IPS DF 4.7 (cell line): ENCODE results near the gene RRP7A.
"Not testable (repeated sequence)": the region's sequence is repeated elsewhere in the genome, so short reads cannot be mapped to it uniquely, and the experiment has no call there.

ENCODE experiments used
- DNase-seq: peaks from one replicate; pipeline ENCODE4 v3.0.0-alpha.2; 2013; ENCODE audit warnings: low spot score; ENCODE audit errors: extremely low read depth

Gene RRP7A

DNA sequence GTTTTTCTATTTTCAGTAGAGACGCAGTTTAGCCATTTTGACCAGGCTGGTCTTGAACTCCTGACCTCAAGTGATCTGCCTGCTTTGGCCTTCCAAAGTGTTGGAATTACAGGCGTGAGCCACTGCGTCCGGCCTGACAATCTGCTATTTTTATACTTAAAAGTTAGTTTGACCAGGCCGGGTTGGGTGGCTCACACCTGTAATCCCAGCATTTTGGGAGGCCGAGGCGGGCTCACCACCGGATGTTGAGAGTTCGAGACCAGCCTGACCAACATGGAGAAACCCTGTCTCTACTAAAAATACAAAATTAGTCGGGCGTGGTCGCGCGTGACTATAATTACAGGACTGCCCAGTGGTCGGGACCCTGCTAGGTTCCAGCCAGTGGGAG is 19.8 kb downstream of the RRP7A start:
- DNase-seq: not testable (repeated sequence)

DNA sequence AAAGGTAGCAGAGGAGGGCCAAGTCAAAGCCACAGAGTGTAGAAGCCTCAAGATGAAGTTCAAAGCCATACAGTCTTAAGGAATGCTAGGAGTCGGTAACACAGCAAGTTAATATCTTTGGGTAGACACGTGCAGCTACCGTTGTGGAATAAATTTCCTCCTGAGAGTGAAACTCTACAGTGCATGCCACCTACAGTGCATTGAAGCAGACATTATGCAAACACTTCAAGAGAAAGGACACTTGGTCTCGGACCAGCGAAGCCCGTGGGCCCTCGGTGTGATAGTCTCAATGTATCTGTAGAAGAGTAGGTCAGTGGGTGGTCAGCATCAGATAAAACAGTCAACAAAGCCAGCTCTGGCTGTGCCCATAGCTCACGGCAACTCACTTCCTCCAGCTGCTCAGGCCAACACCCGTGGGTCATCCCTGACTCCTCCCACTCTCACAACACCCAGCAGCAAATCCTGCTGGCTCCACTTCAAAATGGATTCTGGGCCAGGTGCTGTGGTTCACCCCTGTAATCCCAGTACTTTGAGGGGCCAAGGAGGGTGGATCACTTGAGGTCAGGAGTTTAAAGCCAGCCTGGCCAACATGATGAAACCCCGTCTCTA is 24.0 kb downstream of the RRP7A start:
- DNase-seq: not testable (repeated sequence)

DNA sequence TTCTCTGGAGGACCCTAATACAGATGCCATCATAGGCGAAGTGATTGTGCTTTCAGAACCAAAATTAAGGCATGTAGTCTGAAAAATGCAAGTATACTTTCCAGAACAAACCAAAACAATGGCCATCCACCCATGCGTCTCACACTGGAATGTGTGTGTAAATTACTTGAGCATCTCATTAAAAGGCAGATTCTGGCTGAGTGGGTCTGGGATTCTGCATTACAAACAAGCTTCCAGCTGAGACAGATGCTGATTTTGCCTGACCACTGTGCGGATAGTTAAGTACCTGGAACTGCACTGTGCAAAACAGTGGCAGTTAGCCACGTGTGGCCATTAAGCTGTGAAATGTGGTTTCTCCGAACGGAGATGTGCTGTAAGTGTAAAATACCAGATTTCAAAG is 26.2 kb downstream of the RRP7A start:
- DNase-seq: no peak

DNA sequence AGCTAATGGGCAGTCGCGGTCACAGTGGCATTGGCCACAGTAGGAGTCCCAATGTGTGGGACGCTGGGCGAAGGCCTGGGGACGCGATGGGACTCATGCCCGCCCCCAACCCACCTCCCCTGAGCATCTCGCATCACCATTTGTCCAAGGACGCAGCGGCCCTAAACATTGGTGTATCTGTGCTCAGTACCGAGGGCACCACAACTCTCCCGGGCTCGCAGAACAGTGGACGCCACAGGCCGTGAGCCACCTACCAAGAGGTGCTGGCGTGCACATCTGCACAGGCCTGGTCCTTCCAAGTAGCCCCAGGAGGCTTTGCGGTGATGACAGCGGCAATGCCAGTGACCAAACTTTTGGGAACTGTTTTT is 27.3 kb downstream of the RRP7A start:
- no peak for DNase-seq

DNA sequence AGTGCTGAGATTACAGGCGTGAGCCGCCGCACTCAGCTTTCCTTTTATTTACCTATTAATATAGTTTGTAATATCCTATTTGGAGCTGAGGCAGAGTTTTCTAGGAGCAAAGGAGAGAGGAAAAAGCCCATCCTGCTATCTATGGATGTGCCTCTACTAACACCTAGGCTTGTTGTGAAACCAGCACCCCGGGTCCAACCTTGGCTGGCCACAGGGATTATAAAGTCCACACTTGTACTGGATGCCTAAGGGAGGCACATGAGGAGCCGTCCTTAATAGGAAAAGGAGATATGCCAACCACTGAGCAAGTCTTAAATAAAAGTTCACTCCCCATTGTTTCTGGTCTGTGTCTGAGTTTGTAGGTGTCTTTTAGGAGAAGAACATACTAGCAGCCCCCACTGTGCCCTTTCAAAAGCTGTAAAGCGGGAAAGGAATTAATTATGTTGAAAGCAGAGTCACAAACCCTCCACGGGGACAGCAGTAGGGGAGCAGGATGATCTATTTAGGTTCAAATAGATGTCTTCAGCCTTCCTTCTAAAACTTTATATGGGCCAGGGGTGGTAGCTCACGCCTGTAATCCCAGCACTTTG is 29.3 kb downstream of the RRP7A start:
- DNase-seq: no peak

DNA sequence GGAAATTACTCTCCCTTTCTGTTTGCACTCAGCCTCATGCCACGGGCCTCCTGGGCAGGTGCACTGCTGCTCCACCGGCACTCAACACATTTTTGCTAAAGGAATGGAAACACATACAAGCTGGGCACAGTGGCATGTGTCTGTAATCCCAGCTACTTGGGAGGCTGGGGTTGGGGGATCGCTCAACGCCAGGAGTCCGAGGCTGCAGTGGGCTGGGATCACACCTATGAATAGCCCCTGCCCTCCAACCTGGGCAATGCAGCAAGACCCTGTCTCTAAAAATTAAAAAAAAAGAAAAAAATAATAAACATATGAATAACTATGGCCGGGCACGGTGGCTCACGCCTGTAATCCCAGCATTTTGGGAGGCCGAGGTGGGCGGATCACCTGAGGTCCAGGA is 30.6 kb downstream of the RRP7A start:
- DNase-seq: no peak

DNA sequence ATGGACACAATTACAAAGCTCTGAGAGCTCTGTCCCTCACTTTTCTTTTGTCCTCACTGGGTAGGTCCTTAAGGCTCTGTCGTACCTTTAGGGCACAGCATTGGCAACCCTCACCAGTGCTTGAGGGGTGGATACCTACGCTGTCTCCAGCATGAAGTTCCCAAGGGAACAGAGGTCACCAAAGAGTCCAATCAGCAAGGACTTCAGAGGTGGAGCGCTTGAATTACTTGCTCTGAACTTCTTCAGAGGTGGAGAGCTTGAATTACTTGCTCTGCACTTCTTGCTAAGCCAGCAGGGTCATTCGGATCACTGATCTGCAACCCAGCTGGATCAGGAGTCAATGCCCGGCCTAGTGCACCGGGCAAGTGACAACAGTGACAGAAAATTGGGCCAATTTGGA is 35.1 kb downstream of the RRP7A start:
- no peak for DNase-seq

DNA sequence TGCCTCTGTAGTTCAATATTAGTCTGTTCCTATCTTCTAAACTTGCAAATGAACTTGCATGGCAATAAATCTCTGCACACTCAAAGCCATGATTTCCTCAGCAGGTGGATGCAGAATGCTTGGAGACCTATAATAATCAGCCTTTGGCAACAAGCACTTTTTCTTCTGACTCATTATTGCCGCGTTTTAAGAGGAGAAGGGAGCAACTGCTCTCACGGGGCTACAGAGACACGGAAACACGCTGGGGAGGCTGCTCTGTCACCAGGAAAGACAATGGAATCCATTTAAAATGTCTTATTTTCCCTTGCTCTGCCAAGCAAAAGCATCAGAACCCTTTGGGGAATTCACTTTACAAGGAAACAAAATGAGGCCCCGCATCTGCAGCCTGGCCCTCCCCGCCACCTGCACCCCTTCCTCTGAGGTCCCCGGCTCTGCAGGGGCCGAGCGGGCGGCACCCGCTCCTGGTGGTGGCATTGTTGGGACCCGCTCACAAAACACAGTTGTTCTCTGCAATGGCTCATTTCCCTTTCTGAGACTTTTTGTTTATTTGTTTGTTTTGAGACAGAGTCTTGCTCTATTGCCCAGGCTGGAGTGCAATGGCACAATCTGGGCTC is 35.9 kb downstream of the RRP7A start:
- not testable (repeated sequence) for DNase-seq

DNA sequence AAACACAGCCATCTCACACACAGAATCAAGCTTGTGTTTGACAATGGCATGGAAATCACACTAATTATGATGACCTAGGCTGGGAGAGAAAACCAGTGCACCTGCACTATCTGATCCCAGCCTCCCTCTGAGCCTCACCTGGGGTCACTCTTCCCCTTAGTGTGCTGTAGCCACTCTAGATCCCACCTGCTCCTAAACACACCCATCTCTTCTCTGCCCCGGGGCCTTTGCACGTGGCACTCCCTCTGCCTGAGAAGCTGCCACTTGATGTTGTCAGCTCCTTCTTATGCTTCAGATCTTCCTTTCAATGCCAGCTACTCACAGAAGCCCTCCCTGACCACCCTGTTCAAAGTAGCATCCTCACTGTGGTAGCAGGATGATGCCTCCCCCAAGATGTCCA is 44.5 kb downstream of the RRP7A start:
- no peak for DNase-seq

DNA sequence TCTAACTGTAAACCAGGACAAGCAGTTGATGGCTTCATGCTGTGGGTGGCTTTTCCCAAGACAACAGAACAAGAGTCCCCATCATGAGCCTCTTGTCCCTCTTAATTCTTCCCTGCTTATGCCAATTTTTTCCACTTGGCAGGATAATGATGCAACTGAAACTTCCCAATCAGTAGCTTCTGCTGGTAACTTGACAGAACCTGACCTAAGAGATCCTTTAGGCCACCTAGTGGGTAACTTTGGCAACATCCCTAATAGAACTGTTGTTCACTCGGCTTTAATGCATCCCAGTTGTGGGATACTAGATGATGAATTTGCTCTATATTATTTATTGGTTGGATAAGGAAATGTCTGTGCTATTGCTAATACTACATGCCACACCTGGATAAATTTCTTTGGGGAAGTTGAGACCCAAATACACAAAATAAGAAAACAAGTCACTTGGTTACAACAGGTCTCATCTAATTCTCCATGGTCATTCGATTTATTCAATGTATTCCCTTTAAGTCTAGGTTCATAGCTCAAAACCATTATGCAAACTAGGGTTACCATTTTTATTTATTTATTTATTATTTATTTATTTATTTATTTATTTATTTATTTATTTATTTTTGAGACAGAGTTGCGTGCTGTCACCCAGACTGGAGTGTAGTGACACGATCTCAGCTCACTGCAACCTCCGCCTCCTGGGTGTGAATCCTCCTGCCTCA is 46.0 kb downstream of the RRP7A start:
- peak; percentile 46 for DNase-seq

DNA sequence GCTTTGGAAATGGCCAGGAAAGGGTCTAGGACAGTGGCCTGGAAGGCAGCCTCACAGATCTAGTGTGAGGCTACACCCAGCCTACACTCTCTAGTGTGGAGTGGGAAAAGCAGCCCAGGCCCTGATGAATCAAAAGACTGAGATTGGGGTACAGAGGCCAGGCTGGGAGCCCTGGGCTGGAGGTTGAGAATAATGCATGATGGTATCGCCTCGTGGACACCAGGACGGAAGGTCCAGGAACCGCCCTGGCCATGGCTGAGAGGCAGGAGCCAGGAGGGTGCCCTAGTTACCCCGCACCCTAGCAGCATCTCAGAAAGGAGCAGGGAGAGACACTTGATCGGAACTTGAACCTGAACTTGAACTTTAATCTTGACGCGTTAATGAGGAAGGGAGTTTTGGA is 46.9 kb downstream of the RRP7A start:
- no peak for DNase-seq

DNA sequence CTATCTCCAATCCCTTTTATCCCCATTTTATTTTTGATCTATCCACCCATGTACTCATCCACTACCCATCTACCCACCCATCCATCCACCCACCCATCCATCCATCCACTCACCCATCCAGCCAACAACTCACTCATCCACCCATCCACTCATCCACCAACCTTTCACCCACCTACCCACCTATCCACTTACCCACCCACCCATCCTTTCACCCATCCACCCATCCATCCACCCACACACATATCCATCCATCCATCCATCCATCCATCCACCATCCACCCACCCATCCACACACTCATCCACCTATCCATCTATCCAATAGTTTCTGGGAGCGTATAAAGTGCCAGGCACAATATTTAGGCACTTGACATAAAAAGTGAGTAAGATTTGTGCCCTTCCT is 48.2 kb downstream of the RRP7A start:
- DNase-seq: no peak

DNA sequence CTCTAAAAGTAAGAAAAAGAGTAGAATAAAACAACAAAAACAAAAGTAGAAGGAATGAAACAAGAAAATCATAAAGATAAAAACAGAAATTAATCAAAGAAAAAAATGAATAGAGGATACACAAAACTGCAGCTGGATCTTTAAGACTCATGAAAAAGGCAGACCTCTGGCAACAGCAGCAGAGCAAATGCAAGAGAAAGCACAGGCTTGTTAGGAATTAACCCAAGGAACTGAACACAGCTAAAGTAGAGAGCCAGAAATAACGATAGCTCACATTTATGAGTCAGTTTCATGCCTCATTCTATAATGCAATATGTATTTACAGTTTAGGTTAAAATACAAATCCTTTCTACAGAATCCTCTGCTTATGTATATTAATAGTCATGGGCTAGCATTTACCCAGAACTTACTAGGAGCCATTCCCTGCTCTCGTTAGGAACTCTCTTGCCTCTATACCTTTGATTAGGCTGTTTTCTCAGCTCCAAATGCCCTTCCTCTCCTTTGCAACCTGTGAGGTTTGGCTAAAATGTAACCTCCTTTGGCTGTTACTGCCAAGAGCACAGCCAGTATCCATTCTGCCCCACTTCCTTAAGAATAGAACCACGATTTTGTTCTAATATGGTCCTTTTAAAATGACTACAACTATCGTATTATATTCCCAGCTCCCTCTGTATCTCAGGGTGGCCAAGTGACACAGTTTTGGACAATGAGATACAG is 49.1 kb downstream of the RRP7A start:
- no peak for DNase-seq

DNA sequence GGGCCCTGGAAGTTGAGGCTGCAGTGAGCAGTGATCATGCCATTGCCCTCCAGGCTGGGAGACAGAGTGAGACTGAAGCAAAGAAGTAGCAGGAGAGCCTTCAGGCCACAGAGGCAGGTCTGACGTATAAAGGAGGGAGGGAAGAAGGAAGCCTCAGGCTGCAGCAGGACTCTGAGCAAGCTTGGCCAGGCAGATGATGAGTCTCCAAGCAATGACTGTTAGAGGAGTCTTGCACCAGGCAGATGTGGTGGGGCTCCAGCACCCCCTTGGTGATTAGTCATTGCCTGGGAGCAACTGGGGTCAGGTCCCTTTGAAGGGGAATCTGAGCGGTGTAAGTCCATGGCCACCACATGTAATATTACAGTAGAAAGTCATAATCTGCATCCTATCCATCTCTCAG is 50.8 kb downstream of the RRP7A start:
- no peak for DNase-seq

DNA sequence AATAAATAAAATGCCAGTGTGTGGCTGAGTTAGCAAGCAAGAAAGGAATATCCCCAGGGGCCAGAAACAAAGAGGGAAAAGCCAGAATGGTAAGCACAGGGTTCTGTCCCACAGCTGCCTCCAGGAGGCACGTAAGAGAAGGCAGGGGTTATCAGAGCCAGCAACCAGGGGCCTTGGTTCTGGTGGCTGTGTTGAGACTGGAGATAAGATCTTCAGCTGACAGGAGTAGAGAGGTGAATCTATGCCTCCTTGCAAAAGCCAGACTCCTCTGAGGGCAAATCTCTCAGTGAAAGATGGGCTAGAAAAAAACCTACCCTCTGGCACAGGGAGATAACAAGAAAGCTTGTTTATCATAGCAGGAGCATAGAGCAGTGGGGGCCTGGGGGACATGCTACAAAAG is 57.6 kb downstream of the RRP7A start:
- DNase-seq: no peak

DNA sequence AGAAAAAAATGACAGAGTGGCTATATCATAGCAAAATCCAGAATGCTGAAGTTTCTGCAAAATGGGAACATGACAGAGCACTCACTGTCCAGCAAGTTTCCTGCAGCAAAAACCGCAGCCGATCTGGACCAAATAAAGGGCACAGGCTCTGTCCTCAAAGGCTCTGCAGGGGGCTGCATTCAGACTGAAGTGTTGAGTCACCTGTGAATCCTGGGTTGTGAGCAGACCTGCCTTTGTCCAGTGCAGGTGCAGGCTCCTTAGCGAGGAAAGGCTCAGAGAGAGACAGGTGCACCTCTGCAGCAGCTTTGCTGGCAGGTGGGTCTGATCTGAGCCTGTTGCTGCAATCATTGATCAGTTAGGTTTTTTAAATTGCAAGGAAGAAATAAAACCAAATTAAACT is 58.1 kb downstream of the RRP7A start:
- no peak for DNase-seq
